ENCODE results near the gene TRMT6.

TRMT6 gene

GRCh38 chr20:5950271-5951031 lies at the start of gene TRMT6, which contains the start of gene MCM8:
Gene TRMT6 (minus strand): TSS chr20:5950533. CDS start chr20:5950405, 128 bp downstream.
Gene MCM8 (plus strand): TSS chr20:5950652. CDS start chr20:5952016, 1,364 bp downstream.
- H3K27ac ChIP-seq: peak within 1 kb of the TSS; percentile 91
- no peak for TF ChIP-seq CTCF (IDR thresholded peaks at IDR 0.05)
- TF ChIP-seq ZFX (IDR thresholded peaks at IDR 0.05; ENCODE audit: borderline replicate concordance): no peak

- no peak overlapping the region for H3K27ac ChIP-seq
- no peak for TF ChIP-seq ZFX (IDR thresholded peaks at IDR 0.05; ENCODE audit: borderline replicate concordance)
- TF ChIP-seq CTCF (IDR thresholded peaks at IDR 0.05): no peak
Observed at GRCh38 chr20:5999783-6000182, 49.5 kb upstream of the TRMT6 start.

GRCh38 chr20:5996765-5997164 lies 46.4 kb upstream of the TRMT6 start:
- TF ChIP-seq ZFX (IDR thresholded peaks at IDR 0.05; ENCODE audit: borderline replicate concordance) (no peak), CTCF (IDR thresholded peaks at IDR 0.05) (no peak)
- H3K27ac ChIP-seq: no peak overlapping the region

- TF ChIP-seq ZFX (IDR thresholded peaks at IDR 0.05; ENCODE audit: borderline replicate concordance): no peak
- no peak for TF ChIP-seq CTCF (IDR thresholded peaks at IDR 0.05)
- H3K27ac ChIP-seq: peak overlapping the region; percentile 35
Observed at GRCh38 chr20:5991623-5992441, 41.5 kb upstream of the TRMT6 start.

GRCh38 chr20:5990946-5991345 lies 40.6 kb upstream of the TRMT6 start:
- H3K27ac ChIP-seq: peak overlapping the region; percentile 35; the same call in 1 of the 2 replicates
- no peak for TF ChIP-seq ZFX (IDR thresholded peaks at IDR 0.05; ENCODE audit: borderline replicate concordance)
- no peak for TF ChIP-seq CTCF (IDR thresholded peaks at IDR 0.05)

- no peak overlapping the region for H3K27ac ChIP-seq
- TF ChIP-seq CTCF (IDR thresholded peaks at IDR 0.05) (no peak), ZFX (IDR thresholded peaks at IDR 0.05; ENCODE audit: borderline replicate concordance) (no peak)
Observed at GRCh38 chr20:5989539-5989938, 39.2 kb upstream of the TRMT6 start.

GRCh38 chr20:5987383-5987782 lies 37.0 kb upstream of the TRMT6 start:
- H3K27ac ChIP-seq: no peak overlapping the region
- TF ChIP-seq CTCF (IDR thresholded peaks at IDR 0.05) (no peak), ZFX (IDR thresholded peaks at IDR 0.05; ENCODE audit: borderline replicate concordance) (no peak)
